Measurements from ENCODE around the gene GTPBP1. TPM values are rescaled to one million over a fixed set of nuclear protein-coding genes. Genes with fewer than 3 reads are reported as not detected.

Gene GTPBP1
- total and polyA plus RNA-seq, 2 donors (not counting 3 experiments of a cell fraction or from before 2014, with no cell fraction given) = 29.8 to 50.3 TPM

GRCh38 chr22:38728871-38729796 is 23.4 kb downstream of the GTPBP1 start:
- no peak for TF ChIP-seq FOS (IDR thresholded peaks at IDR 0.05; ENCODE audit: borderline replicate concordance, insufficient read depth, low read length)
- TF ChIP-seq POLR2A (IDR thresholded peaks at IDR 0.05; ENCODE audit: low read depth, low read length) = no peak
- no peak for TF ChIP-seq GATA2 (IDR thresholded peaks at IDR 0.05; ENCODE audit: insufficient read depth, insufficient read length, low read depth, low read length)
- TF ChIP-seq, protein P1, sequence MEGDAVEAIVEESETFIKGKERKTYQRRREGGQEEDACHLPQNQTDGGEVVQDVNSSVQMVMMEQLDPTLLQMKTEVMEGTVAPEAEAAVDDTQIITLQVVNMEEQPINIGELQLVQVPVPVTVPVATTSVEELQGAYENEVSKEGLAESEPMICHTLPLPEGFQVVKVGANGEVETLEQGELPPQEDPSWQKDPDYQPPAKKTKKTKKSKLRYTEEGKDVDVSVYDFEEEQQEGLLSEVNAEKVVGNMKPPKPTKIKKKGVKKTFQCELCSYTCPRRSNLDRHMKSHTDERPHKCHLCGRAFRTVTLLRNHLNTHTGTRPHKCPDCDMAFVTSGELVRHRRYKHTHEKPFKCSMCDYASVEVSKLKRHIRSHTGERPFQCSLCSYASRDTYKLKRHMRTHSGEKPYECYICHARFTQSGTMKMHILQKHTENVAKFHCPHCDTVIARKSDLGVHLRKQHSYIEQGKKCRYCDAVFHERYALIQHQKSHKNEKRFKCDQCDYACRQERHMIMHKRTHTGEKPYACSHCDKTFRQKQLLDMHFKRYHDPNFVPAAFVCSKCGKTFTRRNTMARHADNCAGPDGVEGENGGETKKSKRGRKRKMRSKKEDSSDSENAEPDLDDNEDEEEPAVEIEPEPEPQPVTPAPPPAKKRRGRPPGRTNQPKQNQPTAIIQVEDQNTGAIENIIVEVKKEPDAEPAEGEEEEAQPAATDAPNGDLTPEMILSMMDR (IDR thresholded peaks at IDR 0.05; ENCODE audit: extremely low read depth in 1 of 2, insufficient read depth in 1 of 2, low read depth in 1 of 2, low read length in 2 of 2) = no peak
- TF ChIP-seq, protein P2, sequence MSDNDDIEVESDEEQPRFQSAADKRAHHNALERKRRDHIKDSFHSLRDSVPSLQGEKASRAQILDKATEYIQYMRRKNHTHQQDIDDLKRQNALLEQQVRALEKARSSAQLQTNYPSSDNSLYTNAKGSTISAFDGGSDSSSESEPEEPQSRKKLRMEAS (IDR thresholded peaks at IDR 0.05; ENCODE audit: insufficient read depth, insufficient read length) = no peak
- TF ChIP-seq EZH2 (IDR thresholded peaks at IDR 0.05; ENCODE audit: borderline replicate concordance, low read depth, low read length, severe bottlenecking) = no peak
- TF ChIP-seq MYC (IDR thresholded peaks at IDR 0.05; ENCODE audit: low read depth, low read length) = no peak
- no peak for TF ChIP-seq JUN (IDR thresholded peaks at IDR 0.05; ENCODE audit: borderline replicate concordance, insufficient read depth, insufficient read length, low read depth)
- TF ChIP-seq POLR2AphosphoS5 (IDR thresholded peaks at IDR 0.05; ENCODE audit: insufficient read depth, low read depth, low read length) = no peak
- H2AFZ ChIP-seq (ENCODE audit: low read depth, low read length) = no peak overlapping the region
- no TSS peak for BruUV-seq (replicated peaks)
- no peak overlapping the region for H3K27ac ChIP-seq (ENCODE audit: insufficient read depth, low read depth, low read length)
- H3K79me2 ChIP-seq (ENCODE audit: control insufficient read depth, insufficient read depth, low read length) = no peaks in the 10 kb centered on the region
- no peaks in the 10 kb centered on the region for H3K27me3 ChIP-seq (ENCODE audit: control insufficient read depth in 2 of 2, insufficient read depth in 2 of 2, low read length in 2 of 2)
- no peaks in the 10 kb centered on the region for H3K9me3 ChIP-seq (replicated peaks; ENCODE audit: control insufficient read depth, insufficient read depth, low read length)
- H3K4me3 ChIP-seq (replicated peaks in 1 of 3; ENCODE audit: insufficient read depth in 1 of 3, low read depth in 1 of 3, low read length in 3 of 3) = no peak overlapping the region
- H3K9ac ChIP-seq (replicated peaks; ENCODE audit: extremely low read depth, insufficient read depth, low read length) = no peak overlapping the region
- intact Hi-C loops (cut with micrococcal nuclease) = no loop called here
- H3K4me2 ChIP-seq (ENCODE audit: insufficient read depth, low read length) = no peak overlapping the region
- CTCF ChIA-PET = interaction anchor here (1.3 kb wide), 1 partner anchor 11 kb away, joined by 4 read pairs; no protein-coding TSS in a partner anchor
- POLR2A ChIA-PET = no interaction called here
- H3K9me1 ChIP-seq (replicated peaks; ENCODE audit: control insufficient read depth, extremely low read depth, insufficient read depth, low read length) = no peaks in the 10 kb centered on the region
- H3K36me3 ChIP-seq (ENCODE audit: control insufficient read depth in 2 of 2, extremely low read depth in 1 of 2, insufficient read depth in 2 of 2, low read length in 2 of 2) = peaks cover 16 to 58% of the 10 kb centered on the region in 2 experiments
- no peak for FAIRE-seq
- no peaks in the 10 kb centered on the region for H3K4me1 ChIP-seq (ENCODE audit: control insufficient read depth, extremely low read depth, insufficient read depth, low read length)
- dilution Hi-C loops (cut with MboI; ENCODE audit: extremely low pct_ligation_motif_present, low sequenced_read_pairs) = no loop called here
- DNase-seq (ENCODE audit: low read depth, low spot score) = no peak
- H4K20me1 ChIP-seq (replicated peaks; ENCODE audit: control insufficient read depth, extremely low read depth, insufficient read depth, low read length) = no peaks in the 10 kb centered on the region
